ENCODE measurements around the gene UQCR11. TPM values are rescaled to one million over a fixed set of nuclear protein-coding genes. Genes with fewer than 3 reads are reported as not detected.

The UQCR11 gene
- total RNA-seq, 4 donors from 2014 or later, result 20.6 to 110 (median 30.8) TPM

DNA sequence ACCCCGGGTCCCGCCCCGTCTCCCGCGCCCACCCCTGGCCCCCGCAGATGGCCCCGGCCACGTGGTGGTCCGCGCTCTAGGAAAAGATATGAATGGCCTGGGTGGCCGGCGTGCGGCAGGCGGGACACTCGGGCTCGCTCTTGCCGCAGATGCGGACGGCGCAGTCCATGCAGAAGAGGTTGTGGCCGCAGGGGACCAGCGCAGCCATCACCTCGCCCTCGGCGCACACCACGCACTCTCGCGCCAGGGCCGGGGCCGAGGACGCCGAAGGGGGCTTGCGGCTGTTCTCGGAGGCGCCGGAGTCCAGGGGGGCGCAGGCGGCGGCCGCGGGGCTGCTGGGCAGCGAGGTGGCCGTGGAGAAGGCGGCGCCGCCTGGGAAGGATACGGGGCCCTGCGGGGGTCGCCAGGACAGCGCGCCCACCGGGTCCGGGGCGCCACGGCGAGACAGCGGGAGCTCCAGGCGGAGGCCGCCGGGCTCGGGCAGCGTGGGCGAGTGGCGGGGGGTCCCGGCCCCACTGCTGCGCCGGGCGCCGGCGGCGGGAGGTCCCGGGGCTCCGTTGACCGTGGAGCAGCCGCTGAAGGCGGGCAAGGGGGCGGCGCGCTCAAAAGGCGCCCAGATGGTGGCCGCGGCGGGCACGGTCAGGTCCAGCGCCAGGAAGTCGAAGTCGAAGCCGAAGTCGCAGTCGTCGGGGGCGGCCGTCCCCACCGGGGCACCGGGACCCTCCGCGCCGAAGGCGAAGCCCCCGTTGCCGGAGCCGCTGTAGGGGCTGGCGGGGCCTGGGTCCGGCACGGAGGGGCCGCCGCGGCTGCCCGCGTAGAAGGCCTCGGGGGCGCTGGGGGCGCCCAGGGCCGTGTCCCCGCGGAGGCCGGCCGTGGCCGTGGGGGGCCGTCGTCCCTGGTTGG lies 49.5 kb downstream of the UQCR11 start:
- H3K27ac ChIP-seq, result no peak overlapping the region
- H3K36me3 ChIP-seq, result no peaks in the 10 kb centered on the region
- DNase-seq, result no peak
- H3K4me1 ChIP-seq, result no peaks in the 10 kb centered on the region
- H3K9me3 ChIP-seq, result no peaks in the 10 kb centered on the region
- intact Hi-C loops (cut with DNase I; ENCODE audit: low total_unique reads), result no loop called here
- H3K27me3 ChIP-seq, result no peaks in the 10 kb centered on the region
- TF ChIP-seq POLR2A (IDR thresholded peaks at IDR 0.05), result no peak
- TF ChIP-seq, protein P1, sequence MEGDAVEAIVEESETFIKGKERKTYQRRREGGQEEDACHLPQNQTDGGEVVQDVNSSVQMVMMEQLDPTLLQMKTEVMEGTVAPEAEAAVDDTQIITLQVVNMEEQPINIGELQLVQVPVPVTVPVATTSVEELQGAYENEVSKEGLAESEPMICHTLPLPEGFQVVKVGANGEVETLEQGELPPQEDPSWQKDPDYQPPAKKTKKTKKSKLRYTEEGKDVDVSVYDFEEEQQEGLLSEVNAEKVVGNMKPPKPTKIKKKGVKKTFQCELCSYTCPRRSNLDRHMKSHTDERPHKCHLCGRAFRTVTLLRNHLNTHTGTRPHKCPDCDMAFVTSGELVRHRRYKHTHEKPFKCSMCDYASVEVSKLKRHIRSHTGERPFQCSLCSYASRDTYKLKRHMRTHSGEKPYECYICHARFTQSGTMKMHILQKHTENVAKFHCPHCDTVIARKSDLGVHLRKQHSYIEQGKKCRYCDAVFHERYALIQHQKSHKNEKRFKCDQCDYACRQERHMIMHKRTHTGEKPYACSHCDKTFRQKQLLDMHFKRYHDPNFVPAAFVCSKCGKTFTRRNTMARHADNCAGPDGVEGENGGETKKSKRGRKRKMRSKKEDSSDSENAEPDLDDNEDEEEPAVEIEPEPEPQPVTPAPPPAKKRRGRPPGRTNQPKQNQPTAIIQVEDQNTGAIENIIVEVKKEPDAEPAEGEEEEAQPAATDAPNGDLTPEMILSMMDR (IDR thresholded peaks at IDR 0.05), result no peak
- no peak overlapping the region for H3K4me3 ChIP-seq

DNA sequence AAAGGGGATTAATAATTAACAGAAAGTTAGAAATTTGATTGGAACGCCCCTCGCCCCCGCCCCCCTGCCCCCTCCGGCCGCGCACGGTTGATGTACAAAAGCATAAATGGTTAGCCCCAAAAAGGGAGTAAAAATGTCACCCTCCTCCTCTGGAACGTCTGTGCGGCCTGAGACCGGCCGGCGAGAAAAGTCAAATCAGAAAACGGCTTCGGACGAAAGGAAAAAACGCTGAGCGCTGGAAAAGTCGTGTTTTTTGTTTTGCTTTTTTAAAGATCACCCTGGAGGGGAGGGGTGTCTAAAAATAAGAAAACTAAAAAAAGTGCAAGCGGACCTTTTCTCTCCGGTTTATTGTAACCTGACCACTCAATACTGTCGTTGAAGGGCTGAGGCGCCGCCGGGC lies 50.3 kb downstream of the UQCR11 start:
- H3K4me1 ChIP-seq, result no peaks in the 10 kb centered on the region

DNA sequence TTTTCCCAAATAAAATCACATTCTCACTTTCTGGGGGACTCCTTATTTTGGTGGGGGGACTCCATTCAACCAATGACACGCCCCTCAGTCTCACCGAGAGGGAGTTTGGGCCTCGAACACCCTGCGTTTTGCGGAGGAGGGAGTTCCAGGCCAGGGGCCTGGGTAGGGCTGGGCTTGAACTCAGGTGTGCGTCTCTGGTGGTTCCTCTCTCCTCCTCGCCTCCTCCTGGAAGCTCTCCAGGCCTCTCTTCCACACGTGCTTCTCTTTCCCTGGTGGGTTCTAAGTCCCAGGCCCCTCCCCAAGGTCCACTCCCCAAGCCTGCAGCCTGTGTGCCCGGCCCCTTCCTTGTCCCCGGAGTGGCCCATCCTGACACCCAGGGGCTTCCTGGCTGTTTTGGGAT lies 51.8 kb downstream of the UQCR11 start:
- TF ChIP-seq, protein P1 (IDR thresholded peaks at IDR 0.05), result no peak
- TF ChIP-seq POLR2A (IDR thresholded peaks at IDR 0.05), result no peak
- H3K36me3 ChIP-seq, result no peaks in the 10 kb centered on the region
- DNase-seq, result no peak
- H3K4me3 ChIP-seq, result no peak overlapping the region
- no peaks in the 10 kb centered on the region for H3K9me3 ChIP-seq
- H3K27ac ChIP-seq, result no peak overlapping the region
- H3K27me3 ChIP-seq, result no peaks in the 10 kb centered on the region
- intact Hi-C loops (cut with DNase I; ENCODE audit: low total_unique reads), result no loop called here
- H3K4me1 ChIP-seq, result no peaks in the 10 kb centered on the region

More for the DNA sequence above, 50.3 kb downstream of the UQCR11 start:
- no peaks in the 10 kb centered on the region for H3K9me3 ChIP-seq
- TF ChIP-seq, protein P1 (IDR thresholded peaks at IDR 0.05), result no peak
- no peak for TF ChIP-seq POLR2A (IDR thresholded peaks at IDR 0.05)
- no peak for DNase-seq
- no peaks in the 10 kb centered on the region for H3K27me3 ChIP-seq
- H3K4me3 ChIP-seq, result no peak overlapping the region
- H3K36me3 ChIP-seq, result no peaks in the 10 kb centered on the region
- H3K27ac ChIP-seq, result no peak overlapping the region
- intact Hi-C loops (cut with DNase I; ENCODE audit: low total_unique reads), result no loop called here

DNA sequence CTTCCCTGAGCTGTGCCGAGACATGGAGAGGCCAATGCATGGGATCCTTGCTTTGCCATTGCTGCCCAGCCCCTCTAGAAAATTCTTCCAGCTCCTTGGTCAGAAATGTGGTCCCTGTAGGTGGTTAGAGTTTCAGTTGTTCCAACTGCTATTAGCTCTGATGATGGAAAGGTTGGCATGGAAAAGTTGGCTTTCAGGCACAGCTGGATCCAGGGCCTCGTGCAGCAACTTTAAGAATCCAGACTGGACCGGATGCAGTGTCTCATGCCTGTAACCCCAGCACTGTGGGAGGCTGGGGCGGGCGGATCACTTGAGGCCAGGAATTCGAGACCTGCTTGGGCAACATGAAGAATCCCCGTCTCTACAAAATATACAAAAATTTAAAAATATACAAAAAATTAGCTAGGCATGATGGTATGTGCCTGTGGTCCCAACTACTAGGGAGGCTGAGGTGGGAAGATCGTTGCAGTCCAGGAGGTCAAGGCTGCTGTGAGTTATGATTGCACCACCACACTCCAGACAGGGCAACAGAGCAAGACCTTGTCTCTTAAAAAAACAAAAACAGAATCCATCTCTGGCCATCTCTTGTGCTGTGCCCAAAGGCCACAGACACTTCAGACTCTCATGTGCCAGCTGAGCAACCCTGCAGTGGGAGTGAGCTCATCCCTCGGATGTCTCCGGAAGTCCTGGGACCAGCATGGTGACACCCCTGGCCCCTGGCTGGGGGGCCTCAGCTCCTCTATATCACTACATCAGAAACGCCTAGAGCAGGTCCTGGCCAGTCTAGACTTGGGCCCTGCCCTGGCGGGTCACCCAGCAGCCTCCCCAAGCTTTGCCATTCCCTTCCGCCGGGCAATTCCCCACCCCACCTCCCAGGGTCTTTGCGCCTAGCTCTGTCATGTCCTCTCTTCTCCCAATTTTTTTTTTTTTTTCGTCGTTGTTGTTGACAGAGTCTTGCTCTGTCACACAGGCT lies 53.9 kb downstream of the UQCR11 start:
- no peaks in the 10 kb centered on the region for H3K36me3 ChIP-seq
- DNase-seq, result no peak
- H3K4me3 ChIP-seq, result no peak overlapping the region
- no peaks in the 10 kb centered on the region for H3K9me3 ChIP-seq
- H3K27ac ChIP-seq, result no peak overlapping the region
- H3K4me1 ChIP-seq, result no peaks in the 10 kb centered on the region
- no peaks in the 10 kb centered on the region for H3K27me3 ChIP-seq
- intact Hi-C loops (cut with DNase I; ENCODE audit: low total_unique reads), result no loop called here
- TF ChIP-seq POLR2A (IDR thresholded peaks at IDR 0.05), result no peak
- TF ChIP-seq, protein P1 (IDR thresholded peaks at IDR 0.05), result no peak
